Putamen (tissue), 1 donor: Measurements from ENCODE around the gene DOCK11.
A peak's percentile ranks its signal among the peaks of the same experiment; 100 is the strongest.

Source experiments
- DNase-seq: peaks from one replicate; pipeline ENCODE4 v3.0.0-alpha.2; 2016; ENCODE audit warnings: low spot score

DOCK11 gene

GRCh38 chrX:118530219-118530911 lies 34.8 kb downstream of the DOCK11 start:
- DNase-seq, result no peak

GRCh38 chrX:118534716-118535493 lies 39.3 kb downstream of the DOCK11 start:
- DNase-seq, result no peak

- no peak for DNase-seq
Observed at GRCh38 chrX:118536204-118536603, 40.6 kb downstream of the DOCK11 start.

GRCh38 chrX:118536687-118537461 lies 41.3 kb downstream of the DOCK11 start:
- DNase-seq, result peak; percentile 27

GRCh38 chrX:118538386-118538785 lies 42.8 kb downstream of the DOCK11 start:
- DNase-seq, result no peak

- no peak for DNase-seq
Observed at GRCh38 chrX:118540342-118540741, 44.7 kb downstream of the DOCK11 start.

- no peak for DNase-seq
Observed at GRCh38 chrX:118541482-118541881, 45.9 kb downstream of the DOCK11 start.

- no peak for DNase-seq
Observed at GRCh38 chrX:118545510-118545909, 49.9 kb downstream of the DOCK11 start.

GRCh38 chrX:118548841-118549240 lies 53.2 kb downstream of the DOCK11 start:
- DNase-seq, result no peak

- DNase-seq, result peak; percentile 59
Observed at GRCh38 chrX:118550792-118551191, 55.2 kb downstream of the DOCK11 start.

- no peak for DNase-seq
Observed at GRCh38 chrX:118551426-118551825, 55.8 kb downstream of the DOCK11 start.

GRCh38 chrX:118552121-118552900 lies 56.7 kb downstream of the DOCK11 start:
- DNase-seq, result no peak

GRCh38 chrX:118553042-118553710 lies 57.6 kb downstream of the DOCK11 start:
- no peak for DNase-seq

GRCh38 chrX:118554511-118554910 lies 58.9 kb downstream of the DOCK11 start:
- DNase-seq, result no peak

- no peak for DNase-seq
Observed at GRCh38 chrX:118558926-118559325, 63.3 kb downstream of the DOCK11 start.

- DNase-seq, result no peak
Observed at GRCh38 chrX:118560489-118560888, 64.9 kb downstream of the DOCK11 start.

- no peak for DNase-seq
Observed at GRCh38 chrX:118562582-118563164, 67.1 kb downstream of the DOCK11 start.

GRCh38 chrX:118564498-118564897 lies 68.9 kb downstream of the DOCK11 start:
- no peak for DNase-seq

- DNase-seq, result no peak
Observed at GRCh38 chrX:118565853-118566252, 70.2 kb downstream of the DOCK11 start.

- no peak for DNase-seq
Observed at GRCh38 chrX:118566359-118566758, 70.7 kb downstream of the DOCK11 start.

GRCh38 chrX:118569676-118570075 lies 74.1 kb downstream of the DOCK11 start:
- DNase-seq, result no peak
